Right lobe of liver (tissue), 6 donors: ENCODE data around the gene EEF2K. TPM values are rescaled to one million over a fixed set of nuclear protein-coding genes. Genes with fewer than 3 reads are reported as not detected.

Source experiments
- ATAC-seq, 4 donors: fragments of 200-7000 bp; cut with Tn5 transposase; one replicate each; pipeline ENCODE4 v1.9.1; 2020; ENCODE audit warnings: mild to moderate bottlenecking in 4 of 4, moderate library complexity in 4 of 4
- DNase-seq, 3 donors: peaks; one replicate each; pipeline ENCODE4 v3.0.0-alpha.2; 2020
- H3K27ac ChIP-seq, 3 donors: fragments of 200-600 bp; one replicate each; pipeline ENCODE4 v1.8.0; 2022
- H3K27me3 ChIP-seq, 2 donors: fragments of 200-600 bp; one replicate each; pipeline ENCODE4 v1.8.0; 2022
- H3K36me3 ChIP-seq, 4 donors: fragments of 200-600 bp; sonication (generic) in 1 of 4; one replicate each; pipeline versions ENCODE4 v1.5.1 to v1.8.0; 2017 to 2022; ENCODE audit warnings: control low read depth in 1 of 4
- H3K4me1 ChIP-seq, 4 donors: fragments of 200-600 bp; sonication (generic) in 1 of 4; one replicate each; pipeline versions ENCODE4 v1.5.1 to v1.8.0; 2017 to 2022; ENCODE audit warnings: control low read depth in 1 of 4
- H3K4me3 ChIP-seq, 3 donors: fragments of 200-600 bp; one replicate each; pipeline ENCODE4 v1.8.0; 2022
- H3K9me3 ChIP-seq, 4 donors: fragments of 200-600 bp; sonication (generic) in 1 of 4; one replicate each; pipeline versions ENCODE4 v1.5.1 to v1.8.0; 2017 to 2022; ENCODE audit warnings: control low read depth in 1 of 4
- POLR2A ChIP-seq: fragments of 450-650 bp; IDR thresholded peaks from one replicate; pipeline ENCODE4 v1.6.1; 2017; ENCODE audit warnings: antibody characterized with exemption, mild to moderate bottlenecking
- WGBS: methylation state at CpG from one replicate; pipeline ENCODE4 v1.1.6; 2018; ENCODE audit warnings: low coverage, low lambda C conversion rate; ENCODE audit not compliant: insufficient coverage; ENCODE audit errors: missing lambda C conversion rate; 5-methylcytosine and 5-hydroxymethylcytosine counted together
- intact Hi-C, 2 donors: fragments of 100-400 bp; cut with DNase I; formaldehyde crosslinking; loops; one replicate each; pipeline versions ENCODE4 v1.11.2 to v1.14.1; 2022
- total RNA-seq, 6 experiments: library from RNA; depleted of rRNA in 2 of 6; stranded (reverse); fragments of >200 nt in 2 of 6; fragmentation: NEBNext Ultra II Directional in 3 of 6; extraction: Animal tissue kit (Norgen Biotek cat#: 25700) in 3 of 6; gene quantifications; one replicate each; pipeline versions ENCODE4 v1.1.0 to v1.2.4, GENCODE V29; 2016 to 2023
- TF ChIP-seq, protein P1 (sequence below), 4 donors: fragments of 200-600 bp in 3 of 4; fragments of 450-650 bp in 1 of 4; IDR thresholded peaks; one replicate each; pipeline versions ENCODE4 v1.5.1 to v1.8.0; 2016 to 2022; ENCODE audit warnings: antibody characterized with exemption in 4 of 4, mild to moderate bottlenecking in 2 of 4
- donor health status: DM: no; HTN: yes; CAD: no.
- donor health status: DM: no; HTN: no; CAD: no.
- donor health status: DM: no; HTN: no; CAD: no.
- donor health status: DM: no; HTN: yes; CAD: no.
- donor health status: DM: no; HTN: yes; CAD: no.

Gene EEF2K
- total RNA-seq, 6 experiments from 2014 or later, result 10.0 to 17.5 (median 11.5) TPM

DNA sequence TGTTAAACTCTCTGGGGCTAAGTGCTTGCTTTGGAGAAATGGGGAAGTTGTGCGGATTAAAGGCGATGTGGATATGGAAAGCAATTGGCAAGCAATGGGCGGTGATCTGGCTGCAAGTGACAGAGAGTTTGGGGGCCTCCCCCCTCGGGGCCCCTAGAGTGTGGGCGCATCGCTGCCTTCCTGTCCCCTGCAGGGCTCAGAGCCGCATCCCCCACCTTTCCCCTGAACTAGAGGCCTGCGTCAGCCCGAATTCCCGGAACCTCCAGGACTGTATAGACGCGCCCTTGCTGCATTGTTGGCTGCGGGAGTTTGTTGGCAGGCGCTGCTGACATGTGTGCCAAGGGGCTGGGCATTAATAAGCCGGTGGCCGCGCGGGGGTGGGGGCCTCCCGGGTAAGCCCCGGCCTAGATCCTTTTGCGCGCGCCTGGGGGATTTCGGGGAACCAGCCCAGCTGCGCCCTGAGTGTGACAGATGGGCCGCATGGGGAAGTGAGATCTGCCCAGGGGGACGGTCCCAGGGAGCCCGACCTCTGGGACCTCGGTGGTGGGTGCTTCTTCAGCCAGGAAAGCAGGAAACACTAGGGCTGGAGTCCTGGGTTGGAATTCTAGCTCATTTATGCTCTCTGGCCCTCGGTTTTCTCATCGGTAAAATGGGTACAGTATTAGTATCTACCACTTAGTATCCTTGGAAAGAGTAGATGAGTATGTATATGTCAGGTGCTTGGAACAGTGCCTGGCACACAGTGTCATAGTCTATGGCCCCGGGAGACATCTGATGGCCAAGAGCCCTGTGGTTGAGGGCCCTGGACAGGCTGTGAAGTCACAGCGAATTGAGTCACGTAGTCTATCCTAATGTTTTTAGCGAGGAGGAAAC is 1.0 kb downstream of the EEF2K start:
- no peak for TF ChIP-seq POLR2A
- TF ChIP-seq, protein P1, sequence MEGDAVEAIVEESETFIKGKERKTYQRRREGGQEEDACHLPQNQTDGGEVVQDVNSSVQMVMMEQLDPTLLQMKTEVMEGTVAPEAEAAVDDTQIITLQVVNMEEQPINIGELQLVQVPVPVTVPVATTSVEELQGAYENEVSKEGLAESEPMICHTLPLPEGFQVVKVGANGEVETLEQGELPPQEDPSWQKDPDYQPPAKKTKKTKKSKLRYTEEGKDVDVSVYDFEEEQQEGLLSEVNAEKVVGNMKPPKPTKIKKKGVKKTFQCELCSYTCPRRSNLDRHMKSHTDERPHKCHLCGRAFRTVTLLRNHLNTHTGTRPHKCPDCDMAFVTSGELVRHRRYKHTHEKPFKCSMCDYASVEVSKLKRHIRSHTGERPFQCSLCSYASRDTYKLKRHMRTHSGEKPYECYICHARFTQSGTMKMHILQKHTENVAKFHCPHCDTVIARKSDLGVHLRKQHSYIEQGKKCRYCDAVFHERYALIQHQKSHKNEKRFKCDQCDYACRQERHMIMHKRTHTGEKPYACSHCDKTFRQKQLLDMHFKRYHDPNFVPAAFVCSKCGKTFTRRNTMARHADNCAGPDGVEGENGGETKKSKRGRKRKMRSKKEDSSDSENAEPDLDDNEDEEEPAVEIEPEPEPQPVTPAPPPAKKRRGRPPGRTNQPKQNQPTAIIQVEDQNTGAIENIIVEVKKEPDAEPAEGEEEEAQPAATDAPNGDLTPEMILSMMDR (IDR thresholded peaks at IDR 0.05), result no peak
- WGBS, result 3% methylated on average over 22 of the region's 35 CpGs

DNA sequence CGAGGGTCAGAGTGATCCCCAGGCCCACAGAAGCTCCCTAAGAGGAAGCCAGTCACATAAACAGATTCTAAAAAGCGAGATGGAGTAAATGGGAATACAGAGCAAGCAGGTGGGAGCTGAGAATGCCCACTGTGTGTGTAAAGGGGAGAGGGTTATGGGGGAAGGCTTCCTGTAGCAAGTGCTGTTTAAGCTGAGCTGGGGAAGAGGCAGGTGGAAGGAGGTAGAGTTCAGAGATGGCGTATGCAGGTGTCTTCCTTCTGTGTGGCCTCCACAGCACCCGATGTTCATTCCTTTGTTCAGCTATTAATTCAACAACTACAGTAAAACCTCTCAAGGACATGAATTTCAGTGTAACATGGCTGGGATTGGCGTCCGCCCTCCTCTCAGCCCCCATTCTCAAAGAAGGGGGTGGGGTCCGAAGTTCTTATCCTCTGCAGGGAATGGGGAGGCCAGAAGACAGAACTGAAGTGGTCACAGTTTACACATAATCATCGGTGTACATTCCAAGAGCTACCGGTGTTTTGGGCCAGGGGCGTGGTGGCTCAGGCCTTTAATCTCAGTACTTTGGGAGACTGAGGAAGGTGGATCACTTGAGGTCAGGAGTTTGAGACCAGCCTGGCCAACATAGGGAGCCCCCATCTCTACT is 1.8 kb downstream of the EEF2K start:
- 71% methylated on average over 9 of the region's 10 CpGs for WGBS
- TF ChIP-seq, protein P1 (IDR thresholded peaks at IDR 0.05), result no peak
- no peak for TF ChIP-seq POLR2A
- DNase-seq (no peak), ATAC-seq (no peak)
- Histone ChIP-seq H3K36me3 (no peaks in the 10 kb centered on the region), H3K9me3 (no peaks in the 10 kb centered on the region), H3K27ac (peak overlapping the region in 1 of 3 donors; percentile 33), H3K4me1 (peaks cover 0 to 13% (median 4%) of the 10 kb centered on the region in 4 donors), H3K4me3 (peak overlapping the region; percentile 92 to 96 (median 95)), H3K27me3 (no peaks in the 10 kb centered on the region)
- intact Hi-C loops, result no loop called here

More for the DNA sequence above, 1.0 kb downstream of the EEF2K start:
- peaks cover 0 to 13% (median 4%) of the 10 kb centered on the region in 4 donors for H3K4me1 ChIP-seq
- H3K4me3 ChIP-seq, result peak overlapping the region; percentile 92 to 96 (median 95)
- intact Hi-C loops, result no loop called here
- H3K27ac ChIP-seq, result peak overlapping the region; percentile 33 to 84 (median 74)
- H3K36me3 ChIP-seq, result no peaks in the 10 kb centered on the region
- ATAC-seq (peak; percentile 59 to 71 (median 66)), DNase-seq (peak; percentile 86 to 88 (median 88))
- no peaks in the 10 kb centered on the region for H3K9me3 ChIP-seq
- H3K27me3 ChIP-seq, result no peaks in the 10 kb centered on the region

DNA sequence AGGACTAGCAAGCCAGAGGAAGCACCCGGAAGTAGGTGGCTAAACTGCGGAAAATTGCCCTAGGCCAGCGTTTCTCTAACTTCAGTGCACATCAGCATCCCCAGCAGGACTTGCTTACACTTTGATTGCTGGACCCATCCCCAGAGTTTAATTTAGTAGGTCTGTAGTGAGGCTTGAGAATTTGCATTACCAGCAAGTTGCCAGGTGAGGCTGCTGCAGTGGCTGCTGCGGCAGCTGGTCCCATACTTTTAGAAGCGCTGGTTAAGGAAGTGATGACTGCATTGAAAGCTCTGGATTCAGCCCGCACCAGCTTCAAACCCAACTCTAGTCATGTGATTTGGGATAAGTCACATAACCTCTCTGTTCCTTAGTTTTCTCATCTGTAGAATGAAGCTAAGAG is 4.2 kb downstream of the EEF2K start:
- Histone ChIP-seq H3K36me3 (no peaks in the 10 kb centered on the region), H3K4me3 (no peak overlapping the region)

DNA sequence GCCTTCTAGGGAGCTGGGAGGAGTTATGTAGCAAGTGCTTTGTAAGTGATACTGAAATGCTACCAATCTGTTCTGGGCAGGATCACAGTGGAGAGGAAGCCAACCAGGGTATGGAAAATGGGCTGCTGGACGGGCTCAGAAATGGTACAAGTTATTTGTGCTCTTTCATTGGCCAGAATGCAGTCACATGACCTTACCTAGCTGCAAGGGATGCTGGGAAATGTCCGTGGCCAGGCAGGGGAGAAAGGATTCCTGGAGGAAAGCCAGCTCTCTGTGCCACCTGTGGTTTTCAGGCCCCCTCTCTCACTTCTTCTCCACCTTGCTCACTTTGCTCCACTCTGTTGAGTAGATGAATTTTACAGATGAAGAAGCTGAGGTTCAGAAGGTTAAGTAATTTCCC is 4.8 kb downstream of the EEF2K start:
- ATAC-seq, result no peak

More for the DNA sequence above, 4.2 kb downstream of the EEF2K start:
- H3K27ac ChIP-seq, result no peak overlapping the region
- H3K4me1 ChIP-seq, result peaks cover 0 to 11% (median 4%) of the 10 kb centered on the region in 4 donors
- TF ChIP-seq, protein P1 (IDR thresholded peaks at IDR 0.05), result no peak
- no peak for TF ChIP-seq POLR2A
- WGBS, result no CpG with 5 or more reads among the region's 6 CpGs
- no peaks in the 10 kb centered on the region for H3K9me3 ChIP-seq
- H3K27me3 ChIP-seq, result no peaks in the 10 kb centered on the region
- no peak for ATAC-seq
- intact Hi-C loops, result loop anchor here in 1 of 2 donors (10.0 kb wide), 1 partner anchor 75 kb away; no protein-coding TSS in a partner anchor
- DNase-seq, result no peak

More for the DNA sequence above, 4.8 kb downstream of the EEF2K start:
- Histone ChIP-seq H3K36me3 (no peaks in the 10 kb centered on the region), H3K9me3 (no peaks in the 10 kb centered on the region), H3K27me3 (no peaks in the 10 kb centered on the region), H3K4me3 (no peak overlapping the region), H3K4me1 (peaks cover 0 to 9% (median 4%) of the 10 kb centered on the region in 4 donors), H3K27ac (no peak overlapping the region)
- intact Hi-C loops, result loop anchor here in 1 of 2 donors (10.0 kb wide), 1 partner anchor 74 kb away; no protein-coding TSS in a partner anchor
- 67% methylated on average over 2 of the region's 2 CpGs for WGBS
- no peak for DNase-seq
- TF ChIP-seq POLR2A, result no peak
- TF ChIP-seq, protein P1 (IDR thresholded peaks at IDR 0.05), result no peak
